ENCODE data around the gene JAZF1.
A peak's percentile ranks its signal among the peaks of the same experiment; 100 is the strongest.
"Not testable (repeated sequence)": the region's sequence is repeated elsewhere in the genome, so short reads cannot be mapped to it uniquely, and the experiment has no call there.

Gene JAZF1

GRCh38 chr7:27911920-27912319 is 268.7 kb downstream of the JAZF1 start:
- DNase-seq (ENCODE audit: low read depth), result no peak

- no peak for DNase-seq (ENCODE audit: low read depth)
Measured at GRCh38 chr7:27910326-27910725, 270.3 kb downstream of the JAZF1 start.

- no peak for DNase-seq (ENCODE audit: low read depth)
Measured at GRCh38 chr7:27908534-27909165, 271.9 kb downstream of the JAZF1 start.

- no peak for DNase-seq (ENCODE audit: low read depth)
Measured at GRCh38 chr7:27906385-27907091, 274.1 kb downstream of the JAZF1 start.

GRCh38 chr7:27905951-27906350 is 274.6 kb downstream of the JAZF1 start:
- no peak for DNase-seq (ENCODE audit: low read depth)

GRCh38 chr7:27901028-27901760 is 279.4 kb downstream of the JAZF1 start:
- peak; percentile 76 for DNase-seq (ENCODE audit: low read depth)

GRCh38 chr7:27900006-27900405 is 280.6 kb downstream of the JAZF1 start:
- no peak for DNase-seq (ENCODE audit: low read depth)

- peak; percentile 11 for DNase-seq (ENCODE audit: low read depth)
Measured at GRCh38 chr7:27899601-27900000, 281.0 kb downstream of the JAZF1 start.

- no peak for DNase-seq (ENCODE audit: low read depth)
Measured at GRCh38 chr7:27897441-27897847, 283.2 kb downstream of the JAZF1 start.

- no peak for DNase-seq (ENCODE audit: low read depth)
Measured at GRCh38 chr7:27897001-27897400, 283.6 kb downstream of the JAZF1 start.

- DNase-seq (ENCODE audit: low read depth), result no peak
Measured at GRCh38 chr7:27895551-27895950, 285.0 kb downstream of the JAZF1 start.

GRCh38 chr7:27890205-27890849 is 290.3 kb downstream of the JAZF1 start:
- no peak for DNase-seq (ENCODE audit: low read depth)

- DNase-seq (ENCODE audit: low read depth), result no peak
Measured at GRCh38 chr7:27889800-27890199, 290.8 kb downstream of the JAZF1 start.

GRCh38 chr7:27888736-27889135 is 291.9 kb downstream of the JAZF1 start:
- DNase-seq (ENCODE audit: low read depth), result no peak

GRCh38 chr7:27886710-27887109 is 293.9 kb downstream of the JAZF1 start:
- not testable (repeated sequence) for DNase-seq (ENCODE audit: low read depth)

GRCh38 chr7:27885652-27886051 is 294.9 kb downstream of the JAZF1 start:
- no peak for DNase-seq (ENCODE audit: low read depth)

GRCh38 chr7:27883696-27884095 is 296.9 kb downstream of the JAZF1 start:
- no peak for DNase-seq (ENCODE audit: low read depth)

GRCh38 chr7:27876756-27877155 is 303.8 kb downstream of the JAZF1 start:
- no peak for DNase-seq (ENCODE audit: low read depth)

- DNase-seq (ENCODE audit: low read depth), result no peak
Measured at GRCh38 chr7:27875832-27876231, 304.8 kb downstream of the JAZF1 start.

- DNase-seq (ENCODE audit: low read depth), result no peak
Measured at GRCh38 chr7:27875061-27875460, 305.5 kb downstream of the JAZF1 start.

- DNase-seq (ENCODE audit: low read depth), result peak; percentile 19
Measured at GRCh38 chr7:27873981-27874957, 306.3 kb downstream of the JAZF1 start.
